Activated CD4-positive, alpha-beta memory T cell treated with anti-CD3 and anti-CD28 coated beads, Interleukin-2, amount 10 ng/mL, durations not matched to agents 7 days and 5 days (primary cell): ENCODE data around the gene AJAP1. TPM values are rescaled to one million over a fixed set of nuclear protein-coding genes. Genes with fewer than 3 reads are reported as not detected.
"Not testable (repeated sequence)": the region's sequence is repeated elsewhere in the genome, so short reads cannot be mapped to it uniquely, and the experiment has no call there.

Experiments used
- CTCF ChIA-PET: fragments of 350-600 bp; sonication (Branson Sonifier 250); formaldehyde crosslinking; loops from one replicate; lab custom pipeline; 2021; ENCODE audit warnings: antibody characterized with exemption, inconsistent platforms; lab: Charles Lee
- POLR2A ChIA-PET: fragments of 350-600 bp; sonication (Branson Sonifier 250); formaldehyde crosslinking; loops from one replicate; lab custom pipeline; 2021; ENCODE audit warnings: antibody characterized with exemption; lab: Charles Lee
- DNase-seq: peaks from one replicate; pipeline ENCODE4 v3.0.0-alpha.2; 2020
- H3K27ac Mint-ChIP-seq: one replicate; pipeline ENCODE4 v1.8.0; 2021; ENCODE audit warnings: mild to moderate bottlenecking, mixed read lengths
- H3K27me3 Mint-ChIP-seq: one replicate; pipeline ENCODE4 v1.8.0; 2021; ENCODE audit warnings: mixed read lengths
- H3K36me3 Mint-ChIP-seq: one replicate; pipeline ENCODE4 v1.8.0; 2021; ENCODE audit warnings: low read depth, mixed read lengths
- H3K4me1 Mint-ChIP-seq: one replicate; pipeline ENCODE4 v1.8.0; 2021; ENCODE audit warnings: mixed read lengths
- H3K4me3 Mint-ChIP-seq: one replicate; pipeline ENCODE4 v1.8.0; 2021; ENCODE audit warnings: mild to moderate bottlenecking, mixed read lengths
- H3K9me3 Mint-ChIP-seq: one replicate; pipeline ENCODE4 v1.8.0; 2021; ENCODE audit warnings: mixed read lengths
- total RNA-seq, 2 experiments: library from RNA; stranded (reverse); gene quantifications; one replicate each; pipeline ENCODE4 v1.2.3, GENCODE V29; 2021

The AJAP1 gene
- total RNA-seq, 2 experiments from 2014 or later, result not detected

DNA sequence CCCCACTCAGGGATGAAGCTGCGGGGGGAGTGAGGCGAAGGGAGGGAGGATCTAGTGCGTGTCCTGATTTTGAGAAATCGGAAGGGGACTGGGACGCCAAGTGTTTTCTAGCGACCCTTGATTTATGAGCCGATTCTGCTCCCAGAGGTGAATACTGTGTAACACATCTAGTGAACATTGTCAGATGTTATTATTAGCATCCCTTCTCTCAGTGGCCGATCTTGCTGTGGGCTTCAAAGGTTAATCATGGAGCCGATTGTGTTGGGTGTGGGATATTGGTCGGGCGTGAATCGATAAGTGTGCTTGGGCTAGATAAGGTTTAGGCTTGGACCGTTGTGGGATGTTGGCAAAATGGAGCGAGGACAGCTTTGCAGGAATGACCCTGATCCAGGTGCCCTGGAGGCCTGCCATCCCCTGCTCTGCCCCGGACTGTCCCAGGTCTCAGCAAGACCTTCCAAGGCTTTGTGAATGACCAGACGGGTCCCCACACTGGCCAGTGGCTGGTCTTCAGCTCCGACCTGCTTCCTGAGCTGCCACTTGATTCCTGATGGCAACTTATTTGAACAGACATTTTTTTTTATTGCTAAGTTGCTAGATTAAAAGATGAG lies 2.2 kb downstream of the AJAP1 start:
- Mint-ChIP-seq H3K9me3 (no peaks in the 10 kb centered on the region), H3K27me3 (peaks cover 42% of the 10 kb centered on the region), H3K4me3 (no peak overlapping the region), H3K4me1 (peaks cover 3% of the 10 kb centered on the region), H3K36me3 (no peaks in the 10 kb centered on the region), H3K27ac (no peak overlapping the region)
- CTCF ChIA-PET, result no interaction called here
- POLR2A ChIA-PET, result no interaction called here
- no peak for DNase-seq

DNA sequence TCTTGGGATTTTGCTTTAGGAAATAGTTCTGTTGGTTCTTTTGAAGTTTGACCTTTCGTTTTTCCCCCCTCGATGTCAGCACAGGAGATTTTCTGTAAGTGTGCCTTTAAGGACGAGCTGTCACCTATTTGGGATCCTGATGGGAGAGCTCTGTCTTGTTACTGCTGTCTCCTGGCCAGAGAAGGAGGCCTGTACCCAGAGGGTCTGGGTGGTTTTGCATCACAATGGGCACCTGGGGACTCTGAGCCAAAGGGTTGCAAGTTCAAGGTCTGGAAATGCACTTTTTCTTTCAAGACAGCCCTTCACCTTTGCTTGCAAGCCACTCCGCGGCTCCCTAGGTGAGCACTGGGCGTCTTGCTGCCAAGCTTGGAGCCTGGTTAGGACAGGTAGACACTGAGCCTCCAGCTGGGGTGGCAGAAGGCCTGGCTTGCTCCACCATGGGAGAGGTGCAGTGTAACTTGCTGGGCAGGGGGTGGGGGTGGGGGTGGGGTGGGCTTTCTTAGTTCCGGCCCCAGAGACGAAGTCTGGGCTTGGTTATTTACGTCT lies 2.9 kb downstream of the AJAP1 start:
- CTCF ChIA-PET, result interaction anchor here (0.6 kb wide), 1 partner anchor 1743 kb away, joined by 3 read pairs; no protein-coding TSS in a partner anchor
- Mint-ChIP-seq H3K4me3 (no peak overlapping the region), H3K36me3 (no peaks in the 10 kb centered on the region), H3K27me3 (peaks cover 44% of the 10 kb centered on the region), H3K4me1 (peaks cover 3% of the 10 kb centered on the region), H3K9me3 (no peaks in the 10 kb centered on the region), H3K27ac (no peak overlapping the region)
- no peak for DNase-seq
- POLR2A ChIA-PET, result no interaction called here

DNA sequence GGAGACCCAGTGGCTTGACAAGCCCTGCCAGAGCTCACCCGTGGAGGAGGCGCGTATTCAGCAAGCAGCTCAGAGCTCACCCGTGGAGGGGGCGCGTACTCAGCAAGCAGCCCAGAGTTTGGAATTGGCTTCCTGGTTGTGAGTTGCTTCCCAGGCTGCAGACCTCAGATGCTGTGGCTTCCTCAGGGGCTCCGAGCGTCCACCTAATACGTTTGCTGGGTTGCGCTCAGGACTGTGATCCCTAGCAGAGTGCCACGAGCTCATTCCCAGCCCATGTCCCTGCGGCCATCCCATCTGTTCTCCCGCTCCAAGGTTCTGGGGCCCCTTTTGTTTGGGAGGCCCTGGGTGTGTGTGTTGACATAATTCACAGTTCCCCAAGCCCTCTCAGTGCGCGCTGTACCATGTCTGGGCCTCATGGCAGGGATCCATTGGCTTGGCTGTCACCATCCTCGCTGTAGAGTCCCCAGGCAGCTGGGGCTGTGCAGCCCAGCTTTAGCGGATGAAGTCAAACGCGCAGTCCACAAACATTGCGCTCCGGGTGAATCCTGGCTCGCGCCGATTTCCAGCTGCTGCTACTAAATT lies 3.6 kb downstream of the AJAP1 start:
- H3K27ac Mint-ChIP-seq, result no peak overlapping the region
- ChIA-PET CTCF (interaction anchor here (0.6 kb wide), 1 partner anchor 1742 kb away, joined by 3 read pairs; no protein-coding TSS in a partner anchor), POLR2A (no interaction called here)
- no peaks in the 10 kb centered on the region for H3K9me3 Mint-ChIP-seq
- peaks cover 3% of the 10 kb centered on the region for H3K4me1 Mint-ChIP-seq
- no peaks in the 10 kb centered on the region for H3K36me3 Mint-ChIP-seq
- H3K4me3 Mint-ChIP-seq, result no peak overlapping the region
- no peak for DNase-seq
- peaks cover 41% of the 10 kb centered on the region for H3K27me3 Mint-ChIP-seq

DNA sequence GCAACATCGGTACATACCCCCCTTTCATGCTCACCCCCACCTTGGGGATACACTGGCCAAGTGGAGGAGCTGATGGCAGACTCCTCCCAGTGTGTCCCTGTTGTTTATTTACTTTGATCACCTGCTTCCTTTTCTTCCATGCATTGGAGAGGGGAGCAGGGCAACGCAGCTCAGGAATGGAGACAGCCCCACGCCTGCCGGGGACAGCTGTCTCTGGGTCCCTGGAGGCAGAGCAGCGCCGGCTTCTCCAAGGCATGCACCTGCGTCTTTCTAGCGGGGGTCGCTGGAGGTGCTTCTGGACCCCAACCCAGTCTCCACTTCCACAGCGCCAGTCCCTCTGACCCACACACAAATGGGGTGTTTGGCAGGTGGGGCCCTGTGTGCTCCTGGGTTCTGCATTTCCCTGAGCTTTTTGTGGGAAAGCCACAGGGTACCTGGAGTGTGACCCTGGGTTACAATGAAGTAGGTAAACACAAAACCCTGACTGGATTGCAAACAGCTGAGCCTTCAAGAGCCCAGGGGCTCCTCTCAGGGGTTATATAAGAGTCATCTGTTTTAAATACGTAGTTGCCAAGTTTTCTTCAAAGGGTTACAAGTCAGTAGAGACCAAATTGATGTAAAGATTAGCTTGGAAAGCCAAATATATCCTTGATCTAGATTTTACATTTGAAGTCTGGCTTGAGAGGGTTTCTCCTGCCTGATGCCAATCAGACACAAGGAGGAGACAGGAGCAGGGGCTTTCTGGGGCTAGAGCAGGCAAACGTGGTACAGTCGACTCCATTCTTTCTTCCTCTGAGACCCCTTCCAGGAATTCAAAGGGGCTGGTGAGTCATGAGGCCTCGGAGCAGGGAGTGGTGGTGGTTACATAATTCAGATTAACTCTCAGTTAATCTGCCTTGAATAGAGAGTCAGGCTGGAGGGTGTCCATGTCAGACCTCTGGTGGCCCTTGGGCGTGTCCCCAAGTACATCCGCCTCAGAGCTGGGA lies 4.5 kb downstream of the AJAP1 start:
- no peak overlapping the region for H3K4me3 Mint-ChIP-seq
- H3K27me3 Mint-ChIP-seq, result peaks cover 34% of the 10 kb centered on the region
- peaks cover 3% of the 10 kb centered on the region for H3K4me1 Mint-ChIP-seq
- CTCF ChIA-PET, result no interaction called here
- no peaks in the 10 kb centered on the region for H3K9me3 Mint-ChIP-seq
- no peaks in the 10 kb centered on the region for H3K36me3 Mint-ChIP-seq
- POLR2A ChIA-PET, result no interaction called here
- H3K27ac Mint-ChIP-seq, result no peak overlapping the region
- no peak for DNase-seq

DNA sequence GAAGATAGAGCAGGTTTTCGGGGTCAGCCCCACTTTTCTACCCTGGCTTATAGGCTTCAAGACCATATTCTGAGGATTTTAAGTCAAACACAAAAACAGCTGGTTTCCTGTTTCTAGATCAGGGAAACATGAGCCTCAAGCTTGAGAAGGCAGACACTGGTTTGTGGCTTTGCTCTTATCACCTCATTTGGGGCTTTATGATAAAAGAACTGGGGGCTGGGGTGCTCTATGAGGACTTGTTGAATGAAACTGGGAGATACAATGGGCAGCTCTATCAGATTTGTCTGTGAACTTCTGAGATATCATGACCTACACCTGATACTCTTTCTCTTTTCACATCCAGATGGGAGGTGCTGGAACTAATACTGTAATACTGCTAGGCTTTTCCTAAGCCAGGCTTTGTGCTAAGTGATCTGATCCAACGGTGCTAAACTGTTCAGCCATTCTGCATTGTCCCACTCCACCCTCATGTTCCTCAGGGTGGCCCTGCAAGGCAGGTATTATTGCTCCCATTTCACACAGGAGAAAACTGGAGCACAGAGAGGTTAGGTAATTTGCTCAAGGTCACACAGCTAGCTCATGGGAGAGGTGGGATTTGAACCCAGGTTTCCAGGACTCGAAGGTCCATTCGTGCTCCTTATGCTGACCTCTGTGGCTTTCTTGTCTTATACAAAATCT lies 6.6 kb downstream of the AJAP1 start:
- H3K4me3 Mint-ChIP-seq, result no peak overlapping the region
- POLR2A ChIA-PET, result no interaction called here

DNA sequence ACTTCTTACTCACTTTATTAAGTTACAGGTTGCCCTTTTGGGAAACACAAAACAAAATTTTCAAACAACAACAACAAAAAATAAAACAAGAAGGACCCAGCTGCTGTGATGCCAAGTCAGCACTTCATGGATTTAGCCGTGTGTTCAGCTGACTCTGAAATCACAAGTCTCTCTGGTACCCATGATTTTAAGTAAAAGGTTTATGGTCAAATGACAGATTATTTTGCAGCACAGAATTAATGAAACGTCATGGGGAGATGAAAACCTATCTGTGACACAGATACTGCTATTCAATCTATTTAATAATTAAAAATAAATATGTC lies 7.1 kb downstream of the AJAP1 start:
- peaks cover 1% of the 10 kb centered on the region for H3K4me1 Mint-ChIP-seq
- H3K27ac Mint-ChIP-seq, result no peak overlapping the region
- ChIA-PET CTCF (no interaction called here), POLR2A (no interaction called here)
- H3K36me3 Mint-ChIP-seq, result no peaks in the 10 kb centered on the region
- H3K9me3 Mint-ChIP-seq, result no peaks in the 10 kb centered on the region
- H3K27me3 Mint-ChIP-seq, result peaks cover 26% of the 10 kb centered on the region
- DNase-seq, result no peak
- no peak overlapping the region for H3K4me3 Mint-ChIP-seq

More for the DNA sequence above, 6.6 kb downstream of the AJAP1 start:
- Mint-ChIP-seq H3K9me3 (no peaks in the 10 kb centered on the region), H3K4me1 (peaks cover 3% of the 10 kb centered on the region), H3K27me3 (peaks cover 31% of the 10 kb centered on the region), H3K36me3 (no peaks in the 10 kb centered on the region), H3K27ac (no peak overlapping the region)
- no peak for DNase-seq
- CTCF ChIA-PET, result no interaction called here

DNA sequence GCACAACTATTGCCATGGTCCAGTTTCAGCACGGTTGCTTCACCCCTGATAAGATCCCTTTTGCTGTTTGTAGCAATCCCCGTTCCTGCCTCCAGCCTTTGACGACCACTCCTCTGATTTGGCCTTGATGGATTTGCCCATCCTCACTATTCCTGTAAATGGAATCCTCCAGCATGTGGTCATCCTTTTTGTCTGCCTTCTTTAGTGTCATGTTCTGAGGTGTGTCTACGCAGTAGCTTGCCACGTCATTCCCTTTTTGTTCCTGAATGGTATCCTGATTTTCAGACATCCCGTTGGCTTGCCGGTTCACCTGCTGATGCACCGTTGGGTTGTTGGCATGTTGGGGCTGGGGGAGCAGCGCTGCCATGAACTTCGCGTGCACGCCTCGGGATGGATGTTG lies 7.8 kb downstream of the AJAP1 start:
- no peaks in the 10 kb centered on the region for H3K4me1 Mint-ChIP-seq
- H3K27ac Mint-ChIP-seq, result no peak overlapping the region
- peaks cover 20% of the 10 kb centered on the region for H3K27me3 Mint-ChIP-seq
- no peak for DNase-seq
- H3K4me3 Mint-ChIP-seq, result no peak overlapping the region
- CTCF ChIA-PET, result no interaction called here
- no peaks in the 10 kb centered on the region for H3K36me3 Mint-ChIP-seq
- H3K9me3 Mint-ChIP-seq, result no peaks in the 10 kb centered on the region
- POLR2A ChIA-PET, result no interaction called here

DNA sequence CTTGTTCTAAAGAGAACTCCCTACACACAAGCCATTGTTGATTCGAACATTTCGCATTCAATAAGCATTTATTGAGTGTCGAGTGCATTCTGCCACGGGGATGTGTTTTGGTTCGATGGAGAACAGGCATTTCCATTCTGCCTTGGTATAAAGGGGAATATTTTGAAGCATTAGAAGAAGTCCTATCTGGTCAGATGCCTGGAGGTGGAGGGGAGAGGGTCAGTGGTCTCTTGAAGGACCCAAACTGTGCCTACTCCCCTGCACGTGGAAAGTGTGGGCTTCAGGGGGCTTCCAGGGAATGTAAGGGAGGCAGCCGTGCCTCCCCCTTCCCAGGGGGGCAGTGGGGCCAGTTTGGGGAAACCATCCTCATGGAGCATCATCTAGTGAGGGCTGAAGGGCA lies 8.3 kb downstream of the AJAP1 start:
- ChIA-PET CTCF (no interaction called here), POLR2A (no interaction called here)
- Mint-ChIP-seq H3K4me1 (no peaks in the 10 kb centered on the region), H3K36me3 (no peaks in the 10 kb centered on the region), H3K4me3 (no peak overlapping the region), H3K27me3 (peaks cover 16% of the 10 kb centered on the region), H3K9me3 (no peaks in the 10 kb centered on the region), H3K27ac (no peak overlapping the region)
- no peak for DNase-seq

DNA sequence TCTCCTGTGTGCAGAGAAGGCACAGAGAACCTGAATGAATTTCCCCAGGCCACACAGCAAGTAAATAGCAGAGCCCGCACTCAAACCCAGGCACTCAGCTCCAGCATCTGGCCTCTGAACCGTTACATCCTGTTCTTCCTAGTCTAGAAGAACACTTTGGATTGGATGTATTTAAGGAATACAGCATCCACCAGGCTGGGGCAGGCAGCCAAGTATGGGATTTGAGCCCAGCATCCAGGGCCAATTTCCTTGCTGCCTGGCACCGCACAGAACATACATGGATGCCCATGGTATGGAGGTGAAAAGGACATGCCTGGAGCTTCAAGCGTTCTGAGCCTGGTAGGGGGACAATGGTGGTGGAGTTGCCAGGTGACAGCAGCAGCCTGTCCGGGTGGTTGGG lies 9.7 kb downstream of the AJAP1 start:
- Mint-ChIP-seq H3K9me3 (no peaks in the 10 kb centered on the region), H3K27ac (no peak overlapping the region), H3K27me3 (peaks cover 7% of the 10 kb centered on the region), H3K36me3 (no peaks in the 10 kb centered on the region), H3K4me1 (no peaks in the 10 kb centered on the region), H3K4me3 (no peak overlapping the region)
- no peak for DNase-seq
- ChIA-PET POLR2A (no interaction called here), CTCF (no interaction called here)

DNA sequence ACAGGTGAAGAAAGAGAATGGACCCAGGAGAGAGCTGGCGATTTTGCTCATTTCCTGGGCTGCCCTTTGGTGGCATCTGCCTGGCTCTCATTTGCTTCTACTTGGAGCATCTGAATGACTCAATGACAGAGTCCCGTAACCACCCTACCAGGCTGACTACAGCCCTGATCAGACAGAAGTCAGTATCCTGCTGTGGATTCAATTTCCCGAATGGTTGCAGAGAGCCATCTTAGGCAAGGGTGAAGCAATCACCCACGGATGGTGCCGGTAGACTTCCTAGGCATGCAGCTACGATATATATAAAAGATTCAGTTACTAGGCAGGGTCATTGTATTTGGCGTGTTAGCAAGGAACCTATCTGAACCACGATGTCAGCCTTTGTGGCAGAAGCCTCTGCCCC lies 10.2 kb downstream of the AJAP1 start:
- Mint-ChIP-seq H3K36me3 (no peaks in the 10 kb centered on the region), H3K4me1 (no peaks in the 10 kb centered on the region), H3K27ac (no peak overlapping the region), H3K4me3 (no peak overlapping the region), H3K9me3 (no peaks in the 10 kb centered on the region), H3K27me3 (peaks cover 2% of the 10 kb centered on the region)
- no peak for DNase-seq
- CTCF ChIA-PET, result no interaction called here
- POLR2A ChIA-PET, result no interaction called here

DNA sequence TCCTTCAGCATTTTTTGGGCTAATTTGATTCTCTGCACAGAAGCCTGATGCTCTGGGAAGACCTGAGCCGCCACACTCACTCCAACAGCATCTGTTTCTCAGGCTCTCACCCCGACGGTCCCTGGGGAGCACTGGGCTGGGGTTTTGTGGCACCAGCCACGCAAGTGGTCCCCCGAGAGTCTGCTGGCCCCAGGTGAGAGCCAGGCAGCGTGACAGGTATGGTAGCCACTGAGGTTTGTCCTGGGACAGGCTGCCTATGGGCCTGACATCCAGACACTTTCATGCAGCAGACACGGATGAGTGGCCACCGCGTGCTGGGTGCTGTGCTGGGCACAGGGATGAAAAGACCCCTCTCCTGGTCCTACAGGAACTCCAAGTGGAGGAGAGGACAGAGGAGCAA lies 11.0 kb downstream of the AJAP1 start:
- ChIA-PET POLR2A (no interaction called here), CTCF (no interaction called here)
- Mint-ChIP-seq H3K4me1 (no peaks in the 10 kb centered on the region), H3K9me3 (no peaks in the 10 kb centered on the region), H3K27ac (no peak overlapping the region), H3K36me3 (no peaks in the 10 kb centered on the region), H3K27me3 (peaks cover 2% of the 10 kb centered on the region), H3K4me3 (no peak overlapping the region)
- no peak for DNase-seq

DNA sequence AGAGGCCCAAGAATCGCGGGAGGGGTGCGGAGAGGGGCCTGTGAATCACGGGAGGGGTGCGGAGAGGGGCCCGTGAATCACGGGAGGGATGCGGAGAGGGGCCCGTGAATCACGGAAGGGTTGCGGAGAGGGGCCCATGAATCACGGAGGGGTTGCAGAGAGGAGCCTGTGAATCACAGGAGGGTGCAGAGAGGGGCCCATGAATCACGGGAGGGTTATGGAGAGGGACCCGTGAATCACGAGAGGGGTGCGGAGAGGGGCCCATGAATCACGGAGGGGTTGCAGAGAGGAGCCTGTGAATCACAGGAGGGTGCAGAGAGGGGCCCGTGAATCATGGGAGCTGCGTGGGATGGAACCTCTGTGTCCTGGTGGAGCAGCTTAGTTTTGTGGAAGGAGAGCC lies 12.3 kb downstream of the AJAP1 start:
- H3K27ac Mint-ChIP-seq, CTCF ChIA-PET, H3K9me3 Mint-ChIP-seq, DNase-seq, H3K4me3 Mint-ChIP-seq, H3K27me3 Mint-ChIP-seq, H3K36me3 Mint-ChIP-seq, H3K4me1 Mint-ChIP-seq, POLR2A ChIA-PET: not testable (repeated sequence)
